ENCODE data around the gene GRAMD1B. TPM values are rescaled to one million over a fixed set of nuclear protein-coding genes. Genes with fewer than 3 reads are reported as not detected.

Gene GRAMD1B
- total RNA-seq, 2 experiments from 2014 or later, result 30.3 to 36.2 TPM

GRCh38 chr11:123419731-123420452 is 10.2 kb upstream of the GRAMD1B start:
- no peak for DNase-seq
- peaks cover 12% of the 10 kb centered on the region for H3K27me3 Mint-ChIP-seq
- no peak for ATAC-seq (ENCODE audit: low read depth)
- H3K27ac Mint-ChIP-seq, result no peak overlapping the region
- H3K9me3 Mint-ChIP-seq, result no peaks in the 10 kb centered on the region
- no peak overlapping the region for H3K4me3 Mint-ChIP-seq
- H3K4me1 Mint-ChIP-seq, result peaks cover 10% of the 10 kb centered on the region
- H3K36me3 Mint-ChIP-seq, result peaks cover 18% of the 10 kb centered on the region
- POLR2A ChIA-PET, result no interaction called here

GRCh38 chr11:123421589-123421988 is 8.5 kb upstream of the GRAMD1B start:
- no peak for DNase-seq
- Mint-ChIP-seq H3K4me3 (no peak overlapping the region), H3K27ac (no peak overlapping the region), H3K4me1 (peaks cover 14% of the 10 kb centered on the region), H3K36me3 (peaks cover 18% of the 10 kb centered on the region), H3K27me3 (peaks cover 12% of the 10 kb centered on the region), H3K9me3 (no peaks in the 10 kb centered on the region)
- POLR2A ChIA-PET, result no interaction called here
- ATAC-seq (ENCODE audit: low read depth), result no peak

GRCh38 chr11:123425367-123425766 is 4.7 kb upstream of the GRAMD1B start:
- Mint-ChIP-seq H3K9me3 (no peaks in the 10 kb centered on the region), H3K36me3 (peaks cover 17% of the 10 kb centered on the region), H3K4me3 (no peak overlapping the region), H3K27me3 (peaks cover 9% of the 10 kb centered on the region), H3K4me1 (peaks cover 24% of the 10 kb centered on the region), H3K27ac (no peak overlapping the region)
- DNase-seq (no peak), ATAC-seq (ENCODE audit: low read depth) (no peak)
- POLR2A ChIA-PET, result interaction anchor here (1.0 kb wide), 1 partner anchor 12 kb away, joined by 3 read pairs; no protein-coding TSS in a partner anchor

- H3K27me3 Mint-ChIP-seq, result peaks cover 9% of the 10 kb centered on the region
- POLR2A ChIA-PET, result no interaction called here
- no peak for DNase-seq
- peaks cover 17% of the 10 kb centered on the region for H3K36me3 Mint-ChIP-seq
- peaks cover 25% of the 10 kb centered on the region for H3K4me1 Mint-ChIP-seq
- no peak overlapping the region for H3K4me3 Mint-ChIP-seq
- H3K27ac Mint-ChIP-seq, result peak overlapping the region; percentile 17
- H3K9me3 Mint-ChIP-seq, result no peaks in the 10 kb centered on the region
- no peak for ATAC-seq (ENCODE audit: low read depth)
These were observed 3.3 kb upstream of the GRAMD1B start for GRCh38 chr11:123426789-123427188.

- ATAC-seq (ENCODE audit: low read depth) (no peak), DNase-seq (no peak)
- H3K4me3 Mint-ChIP-seq, result no peak overlapping the region
- peaks cover 9% of the 10 kb centered on the region for H3K27me3 Mint-ChIP-seq
- peaks cover 30% of the 10 kb centered on the region for H3K4me1 Mint-ChIP-seq
- no peaks in the 10 kb centered on the region for H3K9me3 Mint-ChIP-seq
- H3K36me3 Mint-ChIP-seq, result peaks cover 22% of the 10 kb centered on the region
- H3K27ac Mint-ChIP-seq, result no peak overlapping the region
- POLR2A ChIA-PET, result no interaction called here
These were observed 2.7 kb upstream of the GRAMD1B start for GRCh38 chr11:123427405-123427804.

GRCh38 chr11:123428116-123428715 is 1.9 kb upstream of the GRAMD1B start:
- peaks cover 9% of the 10 kb centered on the region for H3K27me3 Mint-ChIP-seq
- ATAC-seq (ENCODE audit: low read depth) (no peak), DNase-seq (no peak)
- H3K9me3 Mint-ChIP-seq, result no peaks in the 10 kb centered on the region
- peaks cover 34% of the 10 kb centered on the region for H3K4me1 Mint-ChIP-seq
- no peak overlapping the region for H3K27ac Mint-ChIP-seq
- peaks cover 23% of the 10 kb centered on the region for H3K36me3 Mint-ChIP-seq
- POLR2A ChIA-PET, result no interaction called here
- peak overlapping the region; percentile 10 for H3K4me3 Mint-ChIP-seq

- POLR2A ChIA-PET, result no interaction called here
- DNase-seq (no peak), ATAC-seq (ENCODE audit: low read depth) (no peak)
- H3K4me1 Mint-ChIP-seq, result peaks cover 39% of the 10 kb centered on the region
- peaks cover 21% of the 10 kb centered on the region for H3K36me3 Mint-ChIP-seq
- H3K4me3 Mint-ChIP-seq, result peak overlapping the region; percentile 92
- H3K27ac Mint-ChIP-seq, result peak overlapping the region; percentile 95
- peaks cover 1% of the 10 kb centered on the region for H3K27me3 Mint-ChIP-seq
- no peaks in the 10 kb centered on the region for H3K9me3 Mint-ChIP-seq
These were observed 733 bp upstream of the GRAMD1B start for GRCh38 chr11:123429336-123429735.

GRCh38 chr11:123430721-123431497 is 840 bp downstream of the GRAMD1B start:
- Mint-ChIP-seq H3K9me3 (no peaks in the 10 kb centered on the region), H3K27me3 (peaks cover 1% of the 10 kb centered on the region), H3K4me3 (peak overlapping the region; percentile 92), H3K27ac (peak overlapping the region; percentile 90), H3K4me1 (peaks cover 48% of the 10 kb centered on the region), H3K36me3 (peaks cover 30% of the 10 kb centered on the region)
- POLR2A ChIA-PET, result interaction anchor here (0.6 to 2.1 kb wide), 7 partner anchors 9 to 74 kb away, joined by 3 to 9 read pairs (median 4); no protein-coding TSS in a partner anchor
- peak; percentile 81 for DNase-seq
- peak; percentile 76 for ATAC-seq (ENCODE audit: low read depth)

- Mint-ChIP-seq H3K36me3 (peaks cover 35% of the 10 kb centered on the region), H3K4me1 (peaks cover 52% of the 10 kb centered on the region), H3K9me3 (peaks cover 2% of the 10 kb centered on the region), H3K4me3 (peak overlapping the region; percentile 92), H3K27ac (peak overlapping the region; percentile 90), H3K27me3 (peaks cover 1% of the 10 kb centered on the region)
- POLR2A ChIA-PET, result interaction anchor here (1.1 to 2.1 kb wide), 6 partner anchors 8 to 75 kb away, joined by 3 to 9 read pairs (median 6); no protein-coding TSS in a partner anchor
- no peak for DNase-seq
- no peak for ATAC-seq (ENCODE audit: low read depth)
These were observed 1.6 kb downstream of the GRAMD1B start for GRCh38 chr11:123431619-123432018.

- peak overlapping the region; percentile 62 for H3K27ac Mint-ChIP-seq
These were observed 4.2 kb downstream of the GRAMD1B start for GRCh38 chr11:123434262-123434661.

GRCh38 chr11:123434911-123435310 is 4.8 kb downstream of the GRAMD1B start:
- no peaks in the 10 kb centered on the region for H3K27me3 Mint-ChIP-seq

More at GRCh38 chr11:123434262-123434661, 4.2 kb downstream of the GRAMD1B start:
- DNase-seq, result no peak
- POLR2A ChIA-PET, result interaction anchor here (0.6 to 1.7 kb wide), 4 partner anchors 17 to 135 kb away, joined by 3 to 10 read pairs (median 5); no protein-coding TSS in a partner anchor
- peak overlapping the region; percentile 16 for H3K4me3 Mint-ChIP-seq
- peaks cover 41% of the 10 kb centered on the region for H3K36me3 Mint-ChIP-seq
- peaks cover 72% of the 10 kb centered on the region for H3K4me1 Mint-ChIP-seq
- no peaks in the 10 kb centered on the region for H3K27me3 Mint-ChIP-seq
- peaks cover 2% of the 10 kb centered on the region for H3K9me3 Mint-ChIP-seq
- ATAC-seq (ENCODE audit: low read depth), result no peak

GRCh38 chr11:123437236-123437979 is 7.3 kb downstream of the GRAMD1B start:
- peaks cover 75% of the 10 kb centered on the region for H3K4me1 Mint-ChIP-seq
- POLR2A ChIA-PET, result interaction anchor here (0.9 to 3.0 kb wide), 2 partner anchors 12 to 16 kb away, joined by 3 to 11 read pairs; no protein-coding TSS in a partner anchor
- H3K27ac Mint-ChIP-seq, result peak overlapping the region; percentile 71
- peak overlapping the region; percentile 34 for H3K4me3 Mint-ChIP-seq
- peaks cover 50% of the 10 kb centered on the region for H3K36me3 Mint-ChIP-seq
- no peaks in the 10 kb centered on the region for H3K27me3 Mint-ChIP-seq
- ATAC-seq (ENCODE audit: low read depth), result peak; percentile 34
- no peak for DNase-seq
- peaks cover 2% of the 10 kb centered on the region for H3K9me3 Mint-ChIP-seq

More at GRCh38 chr11:123434911-123435310, 4.8 kb downstream of the GRAMD1B start:
- DNase-seq, result no peak
- Mint-ChIP-seq H3K36me3 (peaks cover 41% of the 10 kb centered on the region), H3K27ac (peak overlapping the region; percentile 52), H3K9me3 (peaks cover 2% of the 10 kb centered on the region), H3K4me1 (peaks cover 73% of the 10 kb centered on the region), H3K4me3 (peak overlapping the region; percentile 16)
- no peak for ATAC-seq (ENCODE audit: low read depth)
- POLR2A ChIA-PET, result interaction anchor here (0.9 to 1.7 kb wide), 3 partner anchors 16 to 44 kb away, joined by 4 to 10 read pairs (median 5); no protein-coding TSS in a partner anchor
